K562 (cell line): ENCODE data around the gene ATAD3B. TPM values are rescaled to one million over a fixed set of nuclear protein-coding genes. Genes with fewer than 3 reads are reported as not detected.
"Not testable (repeated sequence)": the region's sequence is repeated elsewhere in the genome, so short reads cannot be mapped to it uniquely, and the experiment has no call there.

Source experiments
- ATF1 ChIP-seq, 2 experiments: fragments of 450-650 bp in 1 of 2; IDR thresholded peaks; 2 replicates each; pipeline ENCODE4 v1.6.1; 2016; ENCODE audit warnings: missing compliant biosample characterization in 1 of 2, missing genetic modification characterization in 1 of 2
- DEAF1 ChIP-seq: fragments of 450-650 bp; formaldehyde crosslinking; IDR thresholded peaks from 2 replicates; pipeline ENCODE4 v1.4.0; 2020; ENCODE audit warnings: mild to moderate bottlenecking, moderate library complexity
- GTF2E2 ChIP-seq: fragments of 200-800 bp; sonication (Bioruptor generic); IDR thresholded peaks from 2 replicates; pipeline ENCODE4 v1.6.1; 2016; ENCODE audit warnings: missing genetic modification characterization, missing compliant biosample characterization
- LCOR ChIP-seq: sonication (generic); formaldehyde crosslinking; IDR thresholded peaks from 2 replicates; pipeline ENCODE4 v1.8.0; 2022; ENCODE audit warnings: mild to moderate bottlenecking, missing genetic modification reagents
- MGA ChIP-seq: fragments of 450-650 bp; IDR thresholded peaks from 2 replicates; pipeline ENCODE4 v1.6.1; 2016; ENCODE audit warnings: mild to moderate bottlenecking, moderate library complexity
- NR2C2 ChIP-seq, 2 experiments: fragments of 200-800 bp in 1 of 2; sonication (Bioruptor generic) in 1 of 2; sonication (generic) in 1 of 2; formaldehyde crosslinking in 1 of 2; IDR thresholded peaks; 2 replicates each; pipeline versions ENCODE4 v1.6.1 to v1.8.0; 2016 to 2022; ENCODE audit warnings: mild to moderate bottlenecking in 1 of 2, missing compliant biosample characterization in 1 of 2, missing genetic modification characterization in 1 of 2, missing genetic modification reagents in 1 of 2
- NRF1 ChIP-seq, 2 experiments: fragments of 450-650 bp; IDR thresholded peaks in 1 of 2; conservative IDR thresholded peaks in 1 of 2; 2 replicates each; pipeline ENCODE4 v1.6.1; 2014; ENCODE audit warnings: mild to moderate bottlenecking in 2 of 2
- SMARCA4 ChIP-seq: fragments of 450-650 bp; IDR thresholded peaks from 2 replicates; pipeline ENCODE4 v1.6.1; 2016
- polyA plus RNA-seq, 8 experiments: library from polyadenylated mRNA; depleted of rRNA in 4 of 8; stranded (reverse) in 5 of 8; unstranded in 3 of 8; fragments of >200 nt; fragmentation: Nextera tagmentation in 2 of 8; fragmentation: Illumina TruSeq in 1 of 8; extraction: Ambion mirVana in 2 of 8; extraction: Trizol in 1 of 8; gene quantifications; 2 replicates each; pipeline versions ENCODE4 v1.2.1 to v1.2.3, GENCODE V29; 2011 to 2014; ENCODE audit warnings: inconsistent platforms in 1 of 8, missing spikeins in 1 of 8
- total RNA-seq, 7 experiments: library from RNA; depleted of rRNA in 6 of 7; stranded (reverse); fragments of >200 nt in 6 of 7; fragmentation: Illumina TruSeq in 2 of 7; extraction: Trizol in 2 of 7; gene quantifications; 2 replicates each; pipeline versions ENCODE4 v1.2.1 to v1.2.3, GENCODE V29; 2011 to 2021; ENCODE audit warnings: low replicate concordance in 1 of 7

The ATAD3B gene
- total and polyA plus RNA-seq, 9 of the 15 experiments (the other 6 are each of a cell fraction or from before 2014, with no cell fraction given): 0.07 to 113 (median 27.7) TPM

- TF ChIP-seq DEAF1 (0 out of 2 replicates have a peak, but pooled peaks have one; percentile 34), NRF1 (conservative IDR thresholded peaks at IDR 0.05 in 1 of 2, IDR thresholded peaks at IDR 0.05 in 1 of 2) (0 out of 4 replicates have a peak, but pooled peaks of 1 of the 2 experiments have one; percentile 6), ATF1 (tag; IDR thresholded peaks at IDR 0.05) (peak; percentile 69), NR2C2 (tag; IDR thresholded peaks at IDR 0.05) (peak; percentile 77), LCOR (CRISPR knock-in tag) (peak; percentile 67; the same call in 1 of the 2 replicates), SMARCA4 (0 out of 2 replicates have a peak, but pooled peaks have one; percentile 4), MGA (0 out of 2 replicates have a peak, but pooled peaks have one; percentile 26), GTF2E2 (peak; percentile 71; the same call in 1 of the 2 replicates)
- not testable (repeated sequence) for TF ChIP-seq ATF1, NR2C2 (CRISPR knock-in tag; IDR thresholded peaks at IDR 0.05)
Observed at GRCh38 chr1:1505366-1505798, 33.8 kb downstream of the ATAD3B start (continued).
